Mesothelial cell of epicardium (in vitro differentiated cells): ENCODE data around the gene PALLD. TPM values are rescaled to one million over a fixed set of nuclear protein-coding genes. Genes with fewer than 3 reads are reported as not detected.
A peak's percentile ranks its signal among the peaks of the same experiment; 100 is the strongest.

Experiments used
- DNase-seq, 2 experiments: peaks; one replicate each; pipeline ENCODE4 v3.0.0; 2021; ENCODE audit warnings: low spot score in 2 of 2; ENCODE audit not compliant: unreplicated experiment in 2 of 2
- H3K27ac Mint-ChIP-seq: 2 replicates; pipeline ENCODE4 v1.8.0; 2021; ENCODE audit warnings: mixed read lengths
- H3K27me3 Mint-ChIP-seq: 2 replicates; pipeline ENCODE4 v1.8.0; 2021; ENCODE audit warnings: low read depth, mixed read lengths
- H3K36me3 Mint-ChIP-seq: 2 replicates; pipeline ENCODE4 v1.8.0; 2021; ENCODE audit warnings: mixed read lengths
- H3K4me1 Mint-ChIP-seq: 2 replicates; pipeline ENCODE4 v1.8.0; 2021; ENCODE audit warnings: mixed read lengths
- H3K4me3 Mint-ChIP-seq: 2 replicates; pipeline ENCODE4 v1.8.0; 2021; ENCODE audit warnings: mild to moderate bottlenecking, moderate library complexity, mixed read lengths
- H3K9me3 Mint-ChIP-seq: 2 replicates; pipeline ENCODE4 v1.8.0; 2021; ENCODE audit warnings: mixed read lengths
- CTCF ChIP-seq: fragments of 200-600 bp; sonication (generic); IDR thresholded peaks from one replicate; pipeline ENCODE4 v1.5.0; 2021; ENCODE audit warnings: antibody characterized with exemption; ENCODE audit not compliant: unreplicated experiment
- total RNA-seq: library from RNA; stranded (reverse); gene quantifications from 3 replicates; pipeline ENCODE4 v1.2.1, GENCODE V29; 2021

PALLD gene
- total RNA-seq, 1 donor from 2014 or later = 158 TPM

DNA sequence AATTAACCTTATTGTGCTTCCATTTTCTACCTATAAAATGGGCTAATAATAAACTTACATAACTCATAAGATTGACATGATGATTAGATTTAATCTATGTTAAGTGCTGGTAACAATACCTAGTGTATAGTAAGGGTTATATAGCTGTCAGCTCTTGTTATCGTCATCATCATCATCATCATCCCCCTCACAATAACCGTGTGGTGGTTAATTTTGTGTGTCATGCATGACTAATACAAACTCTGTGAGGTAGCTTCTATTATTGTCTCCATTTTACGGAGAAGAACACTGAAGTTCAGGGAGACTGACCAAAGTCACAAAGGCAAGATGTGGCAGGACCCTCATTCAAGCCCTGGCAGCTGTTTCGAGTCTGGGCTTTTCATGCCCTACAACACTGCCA lies 211.3 kb downstream of the PALLD start:
- H3K4me3 Mint-ChIP-seq = no peak overlapping the region

GRCh38 chr4:168710353-168710946 lies 213.6 kb downstream of the PALLD start:
- Mint-ChIP-seq H3K27ac (no peak overlapping the region), H3K36me3 (peaks cover 28% of the 10 kb centered on the region), H3K9me3 (no peaks in the 10 kb centered on the region), H3K4me1 (peaks cover 19% of the 10 kb centered on the region), H3K27me3 (no peaks in the 10 kb centered on the region), H3K4me3 (no peak overlapping the region)
- TF ChIP-seq CTCF = no peak
- no peak for DNase-seq

More for the DNA sequence above, 211.3 kb downstream of the PALLD start:
- Mint-ChIP-seq H3K27me3 (no peaks in the 10 kb centered on the region), H3K27ac (no peak overlapping the region), H3K9me3 (no peaks in the 10 kb centered on the region), H3K4me1 (peaks cover 21% of the 10 kb centered on the region), H3K36me3 (peaks cover 20% of the 10 kb centered on the region)
- no peak for TF ChIP-seq CTCF
- no peak for DNase-seq

DNA sequence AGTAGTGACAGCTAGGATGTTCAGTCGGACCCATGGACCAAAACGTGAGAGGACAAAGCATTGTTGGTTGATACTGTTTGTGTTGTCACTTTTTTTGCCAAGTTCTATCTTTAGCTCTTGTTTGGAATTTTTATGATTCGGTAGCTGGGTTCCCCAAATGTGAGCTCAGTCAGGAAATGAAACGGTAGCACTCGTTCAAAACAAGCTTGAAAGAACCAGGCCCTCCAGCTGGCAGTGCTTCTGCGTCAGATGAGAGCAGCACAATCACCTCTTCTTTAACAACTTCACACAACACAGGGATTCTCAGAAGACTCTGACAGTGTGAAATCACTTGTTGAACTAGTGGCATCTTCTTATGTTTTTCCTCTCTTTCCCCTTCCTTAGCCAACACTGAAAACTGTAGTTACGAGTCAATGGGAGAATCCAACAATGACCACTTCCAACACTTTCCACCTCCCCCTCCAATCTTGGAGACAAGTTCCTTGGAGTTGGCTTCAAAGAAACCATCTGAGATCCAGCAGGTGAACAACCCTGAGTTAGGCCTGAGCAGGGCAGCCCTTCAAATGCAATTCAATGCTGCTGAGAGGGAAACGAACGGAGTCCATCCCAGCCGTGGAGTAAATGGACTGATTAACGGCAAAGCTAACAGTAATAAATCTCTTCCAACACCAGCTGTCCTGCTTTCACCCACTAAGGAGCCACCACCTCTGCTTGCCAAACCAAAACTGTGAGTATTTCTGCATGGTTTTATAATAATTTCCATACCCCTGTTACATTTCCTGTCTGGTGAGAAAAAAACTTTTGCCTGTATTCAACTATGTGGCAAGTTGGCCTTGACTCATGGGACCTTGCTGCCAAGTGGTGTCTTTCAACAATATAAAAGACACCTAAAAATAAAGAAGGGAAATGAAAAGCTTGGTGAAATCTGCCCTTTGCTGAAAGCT lies 214.6 kb downstream of the PALLD start:
- no peak overlapping the region for H3K27ac Mint-ChIP-seq
- H3K36me3 Mint-ChIP-seq = peaks cover 34% of the 10 kb centered on the region
- no peaks in the 10 kb centered on the region for H3K27me3 Mint-ChIP-seq
- no peak for TF ChIP-seq CTCF
- DNase-seq = no peak
- no peaks in the 10 kb centered on the region for H3K9me3 Mint-ChIP-seq
- H3K4me3 Mint-ChIP-seq = no peak overlapping the region
- peaks cover 18% of the 10 kb centered on the region for H3K4me1 Mint-ChIP-seq

DNA sequence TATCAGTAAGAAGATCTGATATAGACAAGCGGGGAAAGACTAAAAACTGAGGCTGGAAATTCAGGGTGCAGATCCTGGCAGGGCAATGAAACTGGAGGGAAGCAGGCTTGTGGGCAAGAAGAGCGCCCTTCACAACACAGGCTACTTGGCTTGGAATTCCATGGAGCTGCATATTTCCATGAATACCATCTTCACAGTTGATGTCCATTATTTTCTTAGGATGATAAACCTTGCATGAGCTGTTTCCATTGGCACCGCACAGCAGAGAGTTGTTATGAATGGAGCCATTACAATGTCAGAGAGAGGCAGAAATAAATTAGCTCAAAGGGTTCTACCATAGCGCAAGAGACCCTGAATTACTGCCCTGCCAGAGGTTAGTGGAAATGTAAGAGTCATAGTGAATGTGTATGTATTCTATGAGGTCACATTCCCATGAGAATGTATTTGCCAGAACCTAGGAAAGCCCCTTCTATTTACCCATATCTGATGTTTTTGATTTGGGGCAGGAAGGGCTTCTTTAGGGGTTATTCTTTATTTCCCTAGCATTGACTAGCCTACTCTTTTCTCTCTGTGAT lies 215.6 kb downstream of the PALLD start:
- no peak for DNase-seq
- Mint-ChIP-seq H3K4me1 (peaks cover 20% of the 10 kb centered on the region), H3K36me3 (peaks cover 40% of the 10 kb centered on the region), H3K4me3 (no peak overlapping the region), H3K9me3 (no peaks in the 10 kb centered on the region), H3K27me3 (no peaks in the 10 kb centered on the region), H3K27ac (no peak overlapping the region)
- no peak for TF ChIP-seq CTCF

GRCh38 chr4:168713253-168713652 lies 216.4 kb downstream of the PALLD start:
- TF ChIP-seq CTCF = no peak
- DNase-seq = no peak
- peaks cover 45% of the 10 kb centered on the region for H3K36me3 Mint-ChIP-seq
- H3K4me3 Mint-ChIP-seq = no peak overlapping the region
- no peaks in the 10 kb centered on the region for H3K27me3 Mint-ChIP-seq
- H3K27ac Mint-ChIP-seq = peak overlapping the region; percentile 23
- H3K4me1 Mint-ChIP-seq = peaks cover 20% of the 10 kb centered on the region
- H3K9me3 Mint-ChIP-seq = no peaks in the 10 kb centered on the region
